Measurements from ENCODE around the gene CSNK2B. TPM values are rescaled to one million over a fixed set of nuclear protein-coding genes. Genes with fewer than 3 reads are reported as not detected.

The CSNK2B gene
- polyA plus RNA-seq, 12 donors, result 121 to 202 (median 144) TPM; not detected in 1

- DNase-seq, result no peak
Observed at GRCh38 chr6:31634131-31634530, 31.7 kb upstream of the CSNK2B start.

DNA sequence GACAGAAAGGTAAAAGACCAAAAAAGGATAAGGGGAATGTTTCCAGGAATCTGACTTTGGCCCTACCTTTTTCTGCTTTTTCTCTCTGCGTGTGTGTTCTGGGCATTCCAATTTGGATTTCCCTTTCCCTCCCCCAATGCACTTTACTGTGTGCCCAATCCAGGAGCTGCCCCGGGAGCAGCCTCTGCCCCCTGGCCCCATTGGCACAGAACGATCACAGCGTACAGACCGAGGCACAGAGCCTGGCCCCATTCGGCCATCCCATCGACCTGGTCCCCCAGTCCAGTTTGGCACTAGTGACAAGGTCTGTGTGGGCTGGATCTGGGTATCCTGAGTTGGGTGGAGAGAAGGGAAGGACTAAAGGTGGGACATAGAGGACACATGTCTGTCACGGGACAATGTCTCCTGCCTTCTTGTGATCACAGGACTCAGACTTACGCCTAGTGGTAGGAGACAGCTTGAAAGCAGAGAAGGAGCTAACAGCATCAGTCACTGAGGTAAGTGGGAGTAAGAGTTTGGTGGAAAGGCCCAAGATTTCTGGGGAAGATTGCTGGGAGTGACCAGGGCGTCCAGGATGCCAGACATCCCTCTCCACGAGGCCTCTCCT, 30.8 kb upstream of the CSNK2B start:
- no peak for DNase-seq

GRCh38 chr6:31636698-31637596, 28.9 kb upstream of the CSNK2B start:
- DNase-seq, result no peak

GRCh38 chr6:31639043-31639442, 26.8 kb upstream of the CSNK2B start:
- DNase-seq, result no peak

DNA sequence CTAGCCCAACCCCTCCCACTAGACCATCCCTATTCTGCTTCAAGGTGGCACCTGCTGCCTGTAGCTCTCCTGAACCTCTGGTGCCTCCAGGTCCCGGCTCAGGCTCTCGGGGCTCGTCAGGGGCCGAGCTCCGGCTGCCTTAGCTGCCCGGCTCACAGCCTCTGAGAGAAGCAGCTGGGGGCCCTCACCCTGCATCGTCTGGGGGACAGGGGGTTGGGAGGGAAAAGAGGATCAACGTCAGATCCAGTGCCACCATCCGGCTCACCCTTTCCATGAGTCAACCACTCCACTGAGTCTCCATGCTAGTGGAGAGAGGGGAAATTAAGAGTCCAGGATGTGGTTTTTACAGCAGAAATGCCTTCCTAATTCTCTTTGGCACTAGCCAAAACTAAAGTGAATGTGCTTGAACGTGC, 26.4 kb upstream of the CSNK2B start:
- DNase-seq, result no peak

DNA sequence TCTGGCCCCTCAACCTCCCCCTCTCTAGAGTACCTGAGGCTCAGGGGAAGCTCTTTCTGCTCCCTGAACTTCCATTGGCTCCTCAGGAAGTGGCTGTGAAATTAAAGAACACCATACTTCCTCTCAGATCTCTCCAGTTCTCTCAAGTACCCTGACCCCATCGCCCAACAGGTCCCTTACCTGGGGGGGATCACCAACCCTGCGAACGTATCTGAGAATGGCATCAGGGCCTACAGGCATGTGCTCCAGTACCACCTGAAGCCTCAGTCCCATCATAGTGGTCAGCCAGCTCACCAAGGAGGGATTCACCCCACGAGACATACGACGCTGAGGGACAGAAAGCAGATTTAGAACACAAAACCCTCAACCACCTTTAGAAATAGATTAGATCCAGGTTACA, 25.3 kb upstream of the CSNK2B start:
- no peak for DNase-seq

- DNase-seq, result no peak
Observed at GRCh38 chr6:31641370-31641769, 24.5 kb upstream of the CSNK2B start.

DNA sequence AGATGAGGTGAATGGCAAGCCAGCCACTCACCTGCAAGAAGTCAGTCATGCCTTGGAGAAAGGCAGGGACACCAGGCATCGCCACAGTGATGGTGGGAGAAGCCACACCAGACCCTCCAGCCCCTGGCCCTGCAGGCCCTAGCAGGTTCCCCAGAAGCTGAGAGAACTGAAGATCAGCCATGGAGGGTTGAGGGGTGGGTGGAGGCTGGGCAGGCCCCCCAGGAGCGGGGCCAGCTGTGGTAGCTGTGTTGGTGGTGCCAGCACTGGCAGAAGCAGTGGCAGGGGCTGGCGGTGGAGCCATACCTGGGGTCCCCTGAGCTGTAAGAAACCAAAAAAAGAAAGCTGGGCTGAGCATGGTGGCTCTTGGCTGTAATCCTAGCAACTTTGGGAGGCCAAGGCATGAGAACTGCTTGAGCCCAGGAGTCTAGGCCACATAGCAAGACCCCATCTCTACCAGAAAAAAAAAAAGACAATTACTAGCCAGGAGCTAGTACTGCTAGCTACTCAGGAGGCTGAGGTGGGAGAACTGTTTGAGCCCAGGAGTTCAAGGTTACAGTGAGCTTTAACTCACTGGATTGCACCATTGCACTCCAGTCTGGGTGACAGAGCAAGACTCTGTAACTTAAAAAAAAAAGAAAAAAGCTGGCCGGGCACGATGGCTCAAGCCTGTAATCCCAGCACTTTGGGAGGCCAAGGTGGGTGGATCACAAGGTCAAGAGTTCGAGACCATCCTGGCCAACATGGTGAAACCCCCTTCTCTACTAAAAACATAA, 22.9 kb upstream of the CSNK2B start:
- DNase-seq, result no peak

DNA sequence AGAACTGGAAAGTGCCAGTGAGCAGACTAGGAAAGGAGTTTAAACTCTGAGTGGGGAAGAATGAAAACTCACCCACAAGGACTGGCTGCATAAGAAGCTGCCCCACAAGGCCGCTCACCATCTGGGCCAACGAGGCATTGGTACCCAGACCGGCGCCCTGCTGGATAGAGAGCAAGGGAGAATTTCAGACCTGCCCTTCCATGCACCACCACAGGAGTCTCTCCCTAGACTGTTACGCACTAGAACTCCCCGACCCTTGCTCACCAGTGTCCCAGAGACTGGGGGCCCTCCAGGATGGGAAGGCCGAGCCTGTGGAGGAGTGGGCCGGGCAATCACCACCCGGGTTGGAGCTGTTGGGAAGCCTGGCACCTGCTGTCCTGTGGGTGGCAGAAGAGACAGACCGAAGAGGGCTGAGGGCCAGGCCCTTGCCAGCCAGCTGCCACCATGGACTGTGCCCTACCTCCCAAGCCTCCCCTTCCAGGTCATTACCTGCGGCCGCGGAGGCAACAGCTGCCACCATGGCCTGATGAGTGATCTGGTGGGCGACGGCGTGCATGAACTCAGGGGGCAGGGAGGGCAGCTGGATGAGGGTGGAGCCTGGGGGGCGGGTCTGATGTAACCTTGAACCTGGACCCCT, 21.9 kb upstream of the CSNK2B start:
- DNase-seq, result no peak

DNA sequence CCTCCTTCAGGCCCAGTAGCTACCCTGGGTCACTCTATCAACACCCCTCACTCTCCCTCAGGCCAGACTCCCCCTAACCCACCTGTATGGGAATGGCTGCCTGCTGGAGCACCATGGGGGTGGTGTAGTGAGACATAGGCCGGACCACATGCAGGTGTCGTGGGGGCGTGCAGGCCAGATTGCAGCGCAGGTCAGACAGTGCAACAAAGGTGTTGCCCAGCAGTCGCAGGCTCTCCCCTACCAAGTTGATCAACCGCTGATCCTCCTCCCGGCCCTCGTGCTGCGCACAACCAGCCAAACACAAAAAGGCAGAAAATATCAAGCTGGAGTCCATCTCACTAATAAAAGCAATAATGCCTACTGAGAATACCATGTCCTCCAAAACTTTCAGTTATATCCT, 20.6 kb upstream of the CSNK2B start:
- DNase-seq, result no peak

DNA sequence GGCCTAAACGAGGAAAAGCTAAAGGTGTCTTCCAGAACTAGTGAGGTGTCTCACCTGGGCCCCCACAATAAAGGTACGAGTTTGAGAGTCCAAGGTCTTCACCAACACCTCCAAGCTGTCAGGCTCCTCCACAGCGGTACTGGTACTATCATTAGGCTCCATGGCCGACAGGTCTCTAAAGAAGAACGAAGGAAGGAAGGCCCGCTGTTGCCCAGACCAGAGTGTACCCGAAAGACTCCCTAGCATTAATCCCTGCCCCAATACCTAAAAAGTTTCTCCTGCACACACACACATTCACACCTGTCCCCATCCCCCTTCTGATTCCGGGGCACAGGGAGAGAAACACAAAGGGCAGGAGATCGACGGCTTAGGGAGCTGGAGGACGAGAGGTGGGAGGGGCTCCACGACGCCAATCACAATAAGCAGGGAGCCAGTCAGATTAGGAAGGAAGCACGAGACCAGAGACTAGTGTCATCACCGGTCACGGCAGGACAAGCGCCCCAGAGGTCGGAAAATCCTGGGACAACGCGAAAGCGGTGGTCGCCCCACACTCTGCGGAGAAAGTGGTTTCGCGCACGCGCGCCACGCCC, 14.2 kb upstream of the CSNK2B start:
- DNase-seq, result no peak

GRCh38 chr6:31652925-31653724, 12.8 kb upstream of the CSNK2B start:
- no peak for DNase-seq

GRCh38 chr6:31654574-31655348, 11.1 kb upstream of the CSNK2B start:
- no peak for DNase-seq

GRCh38 chr6:31655349-31656237, 10.3 kb upstream of the CSNK2B start, which contains the start of gene APOM:
APOM (plus strand) TSS chr6:31655894; CDS start chr6:31655967, 73 bp downstream.
- no peak for DNase-seq

GRCh38 chr6:31657406-31658157, 8.3 kb upstream of the CSNK2B start:
- DNase-seq, result no peak

DNA sequence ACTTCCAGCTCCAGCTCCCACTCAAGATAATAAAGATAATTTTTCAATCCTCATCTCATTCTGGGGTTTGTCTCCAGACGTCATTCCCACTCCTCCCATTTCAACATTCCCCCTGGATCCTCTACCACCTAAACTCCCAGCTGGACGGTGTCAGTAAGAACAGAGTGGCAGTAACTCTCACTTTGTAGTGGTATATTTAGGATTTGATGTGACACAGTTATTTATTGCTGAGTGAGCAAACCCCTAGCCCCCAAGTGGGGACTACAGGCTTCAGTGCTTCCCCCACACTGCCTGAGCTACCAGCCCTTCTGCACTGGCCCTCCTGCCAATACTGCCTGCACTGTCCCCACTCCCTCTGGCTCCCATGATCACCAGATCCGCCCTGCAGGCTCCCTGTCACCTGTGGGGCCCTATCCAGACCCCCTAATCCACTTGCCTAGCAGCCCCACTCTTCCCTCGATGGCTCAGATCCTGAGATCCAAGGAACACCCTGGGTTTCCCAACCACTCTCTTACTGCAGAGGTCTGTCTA, 7.7 kb upstream of the CSNK2B start:
- no peak for DNase-seq

DNA sequence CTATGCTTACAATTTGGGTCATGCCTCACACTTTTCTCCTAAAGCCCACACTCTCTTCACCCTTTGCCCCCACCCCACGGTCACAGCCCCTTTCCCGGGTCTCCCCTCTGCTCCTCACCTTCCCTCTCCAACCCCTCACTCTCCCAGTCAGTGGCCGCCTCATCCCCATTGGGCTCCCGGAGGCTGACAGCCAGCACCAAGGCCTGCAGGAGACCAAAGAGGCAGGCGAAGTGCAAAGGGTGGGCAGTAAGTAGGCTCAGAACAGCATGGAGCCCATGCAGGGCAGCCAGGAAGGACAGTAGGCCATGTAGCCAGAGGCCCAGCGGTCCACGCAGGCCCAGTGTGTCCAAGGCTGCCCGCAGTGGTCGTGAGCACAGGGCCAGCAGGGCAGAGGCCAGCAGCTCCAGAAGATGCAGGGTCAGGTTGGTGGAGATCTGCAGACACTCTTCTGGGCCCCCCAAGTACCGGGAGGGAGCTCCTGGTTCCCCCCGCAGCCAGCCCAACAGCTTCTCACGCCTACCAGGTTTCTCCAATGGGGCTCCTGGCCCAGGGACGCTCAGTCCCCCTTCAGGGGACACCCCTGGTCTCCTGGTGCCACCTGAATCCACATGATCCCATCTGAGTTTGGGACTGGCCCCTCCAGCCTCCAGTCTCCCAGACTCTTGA, 6.8 kb upstream of the CSNK2B start:
- no peak for DNase-seq

Measured in muscle of arm (tissue), 12 donors.